ENCODE results near the gene CELSR1.

GRCh38 chr22:46393873-46394272 is 143.5 kb downstream of the CELSR1 start:
- TF ChIP-seq EZH2phosphoT487 (IDR thresholded peaks at IDR 0.05; ENCODE audit: borderline replicate concordance, low read length) (no peak), EZH2 (IDR thresholded peaks at IDR 0.05; ENCODE audit: low read length, unreplicated experiment) (no peak)

Data from PC-3 (cell line).